Stimulated activated CD4-positive, alpha-beta T cell treated with anti-CD3 and anti-CD28 coated beads, Interleukin-12 subunit alpha, Interleukin-12 subunit beta, amount 100 ng/mL, for 4 hours (primary cell): ENCODE measurements around the gene NCMAP.
A peak's percentile ranks its signal among the peaks of the same experiment; 100 is the strongest.

Source experiments
- DNase-seq: peaks from one replicate; pipeline ENCODE4 v3.0.0-alpha.2; 2020

NCMAP gene

DNA sequence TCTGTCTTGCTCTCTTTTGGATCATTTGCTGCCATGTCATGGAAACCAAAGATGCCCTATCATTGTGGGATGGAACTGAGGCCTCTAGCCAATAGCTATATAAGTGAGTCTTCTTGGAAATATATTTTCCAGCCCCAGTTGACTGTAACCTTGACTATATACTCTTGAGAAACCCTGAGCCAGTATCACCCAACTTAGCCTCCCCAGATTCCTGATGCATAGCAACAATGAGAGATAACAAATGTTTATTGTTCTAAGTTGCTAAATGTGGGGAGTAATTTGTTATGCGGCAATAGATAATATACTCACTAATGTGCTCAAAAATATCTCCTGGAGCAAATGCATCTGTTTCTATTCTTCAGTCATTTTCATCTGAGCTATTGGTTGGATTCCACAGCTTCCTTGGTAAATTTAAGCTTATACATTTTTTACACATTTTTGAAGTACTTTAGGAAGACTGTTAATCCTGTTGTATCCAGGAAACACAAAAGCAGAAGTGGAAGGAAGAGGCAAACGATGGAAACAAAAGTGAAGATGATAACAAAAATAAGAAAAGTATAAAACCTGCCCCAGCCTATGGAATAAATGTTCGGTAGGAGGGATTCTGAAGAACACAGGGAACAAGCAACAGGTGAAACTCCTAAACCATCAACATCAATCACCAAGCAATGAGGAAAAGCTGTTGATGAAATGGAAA, 80.9 kb downstream of the NCMAP start:
- DNase-seq = no peak

DNA sequence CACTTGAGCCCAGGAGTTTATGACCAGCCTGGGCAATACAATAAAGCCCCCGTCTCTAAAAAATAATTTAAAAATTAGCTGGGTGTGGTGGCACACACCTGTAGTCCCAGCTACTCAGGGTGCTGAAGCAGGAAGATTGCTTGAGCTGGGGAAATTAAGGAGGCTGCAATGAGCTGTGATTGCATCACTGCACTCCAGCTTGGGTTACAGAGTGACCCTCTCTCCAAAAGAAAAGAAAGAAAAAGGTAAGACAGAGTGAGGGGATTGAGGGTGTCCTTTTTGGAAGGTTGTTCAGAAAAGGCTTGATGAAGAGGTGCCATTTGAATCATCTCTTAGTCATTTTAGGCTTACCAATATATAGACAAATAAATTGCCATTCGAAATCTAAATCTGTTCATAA, 83.2 kb downstream of the NCMAP start:
- no peak for DNase-seq

DNA sequence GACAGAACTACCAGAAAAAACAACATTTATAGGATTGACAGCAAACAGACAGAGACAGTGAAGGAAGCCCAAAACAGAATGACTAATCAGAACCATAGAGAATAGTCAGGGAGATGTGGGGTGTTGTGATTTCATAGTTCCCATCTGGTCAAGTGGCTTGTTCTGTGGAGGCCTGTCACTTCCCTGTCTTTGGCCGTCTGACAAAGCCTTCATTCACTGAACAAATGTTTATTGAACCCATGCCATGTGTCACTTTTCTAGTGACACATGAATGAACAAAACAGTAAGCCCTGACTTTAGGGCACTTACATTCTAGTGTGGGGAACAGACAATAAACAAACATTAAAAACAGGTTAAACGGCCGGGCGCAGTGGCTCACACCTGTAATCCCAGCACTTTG, 84.0 kb downstream of the NCMAP start:
- no peak for DNase-seq

DNA sequence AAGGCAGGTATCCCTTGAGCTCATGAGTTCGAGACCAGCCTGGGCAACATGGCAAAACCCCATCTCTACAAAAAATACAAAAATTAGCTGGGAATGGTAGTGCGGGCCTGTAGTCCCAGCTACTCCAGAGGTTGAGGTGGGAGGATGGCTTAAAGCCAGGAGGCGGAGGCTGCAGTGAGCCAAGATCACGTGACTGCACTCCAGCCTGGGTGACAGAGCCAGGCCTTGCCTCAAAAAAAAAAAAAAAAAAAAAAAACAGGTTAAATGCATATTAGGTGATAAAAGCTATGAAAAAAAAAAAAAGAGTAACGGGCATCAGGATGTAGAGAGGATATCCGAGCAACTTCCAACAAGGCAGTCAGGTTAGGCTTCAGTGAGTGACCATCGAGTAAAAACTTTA, 84.4 kb downstream of the NCMAP start:
- DNase-seq = no peak

DNA sequence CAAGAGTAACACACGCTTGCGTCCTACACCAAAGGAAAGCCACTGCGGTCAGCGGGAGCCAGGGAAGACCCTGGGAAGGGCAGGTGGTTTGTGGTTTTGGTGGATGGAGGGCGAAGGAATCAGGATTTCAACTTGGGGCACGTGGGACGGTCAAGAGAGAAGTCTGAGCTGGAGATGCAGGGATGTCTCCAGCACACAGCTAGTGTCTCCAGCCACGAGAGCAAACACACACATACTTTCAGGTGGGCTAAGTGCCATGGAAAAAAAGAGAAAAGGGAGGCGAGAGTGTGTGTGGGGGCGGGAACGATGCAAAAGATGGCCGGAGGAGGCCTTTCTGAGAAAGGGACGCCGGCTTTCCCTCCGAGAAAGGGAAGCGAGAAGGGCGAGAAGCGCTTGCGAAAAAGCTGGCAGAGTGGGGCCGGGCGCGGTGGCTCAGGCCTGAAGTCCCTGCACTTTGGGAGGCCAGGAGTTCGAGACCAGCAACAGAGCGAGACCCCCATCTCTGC, 85.8 kb downstream of the NCMAP start:
- peak; percentile 30 for DNase-seq

DNA sequence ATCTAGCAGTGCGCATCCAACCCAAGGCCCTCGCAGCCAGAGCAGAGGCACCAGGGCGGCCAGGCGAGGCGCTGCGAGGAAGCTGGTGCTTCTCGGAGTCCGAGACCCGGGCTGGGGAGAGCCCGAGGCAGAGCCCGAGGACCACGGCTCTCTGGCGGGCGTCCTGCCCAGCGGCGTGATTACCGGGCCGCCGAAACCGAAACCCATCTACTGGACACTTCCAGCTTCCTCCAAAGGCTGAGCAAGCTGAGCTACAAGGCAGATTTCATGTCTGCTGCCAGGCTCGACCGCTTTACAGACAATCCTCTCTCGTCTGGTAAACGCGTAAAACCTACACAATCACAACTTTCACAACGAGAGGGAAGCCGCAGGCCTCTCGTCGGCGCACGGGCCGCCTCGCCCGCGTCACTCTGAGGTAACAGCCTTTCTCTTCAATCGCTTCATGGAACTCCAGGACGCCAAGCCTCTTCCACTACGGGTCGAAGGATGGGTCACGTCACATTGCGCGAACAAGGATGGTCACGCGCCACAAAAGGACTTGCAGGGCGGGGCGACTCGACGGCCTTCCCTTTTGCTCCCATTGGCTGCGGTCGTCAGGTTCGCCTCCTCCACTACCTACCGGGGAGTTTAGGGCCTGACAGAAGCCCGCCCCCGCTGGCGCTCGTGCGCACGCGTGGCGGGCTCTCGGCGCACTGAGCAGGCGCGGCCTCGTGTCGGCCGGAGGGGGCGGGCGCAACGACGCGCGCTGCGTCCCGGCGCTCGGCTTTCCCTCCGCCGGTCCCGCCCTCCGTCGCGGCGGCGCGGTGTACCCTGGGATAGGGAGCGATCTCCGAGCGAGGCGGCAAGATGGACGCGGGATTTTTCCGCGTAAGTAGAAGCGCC, 86.8 kb downstream of the NCMAP start, which contains the start of gene SRRM1:
Gene SRRM1 (plus strand): TSS at position 822 of the 882 bp plus-strand sequence. CDS start 25 bp downstream, at position 847.
- peak; percentile 95 for DNase-seq

DNA sequence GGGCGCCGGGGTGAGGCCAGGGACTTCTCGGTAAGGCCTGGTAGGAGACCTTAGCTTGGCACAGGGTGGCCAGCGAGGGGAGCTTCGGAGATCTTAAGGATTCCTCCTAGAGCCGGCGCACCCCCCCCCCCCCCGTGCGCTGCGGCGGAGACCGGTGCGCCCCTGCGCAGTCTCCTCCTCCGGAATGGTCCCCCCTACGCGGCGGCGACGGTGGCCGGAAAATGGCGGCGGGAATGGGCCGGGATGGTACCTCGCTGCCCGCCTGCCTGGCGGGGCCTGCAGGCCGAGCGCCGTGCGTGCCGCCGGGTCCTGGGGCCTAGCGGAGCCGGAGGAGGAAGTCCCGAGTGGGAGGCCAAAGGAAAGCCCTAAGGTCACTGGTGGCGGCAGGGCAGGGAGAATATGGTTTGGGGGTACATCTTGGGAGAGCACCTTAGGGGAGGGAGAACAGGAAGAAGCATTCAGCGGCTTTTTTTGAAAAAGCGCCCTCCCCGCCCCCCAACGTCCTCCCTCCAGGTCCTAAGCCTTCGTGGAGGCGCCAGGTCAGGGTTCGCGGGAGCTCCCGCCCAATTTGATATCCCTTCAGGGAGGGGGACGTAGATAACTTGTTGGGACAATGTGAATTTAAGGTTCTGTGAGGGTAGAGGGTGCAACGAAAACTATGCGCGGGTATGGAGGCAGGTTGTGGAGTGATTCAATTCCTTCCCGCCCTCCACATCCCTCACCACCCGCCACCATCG, 87.6 kb downstream of the NCMAP start:
- DNase-seq = no peak

DNA sequence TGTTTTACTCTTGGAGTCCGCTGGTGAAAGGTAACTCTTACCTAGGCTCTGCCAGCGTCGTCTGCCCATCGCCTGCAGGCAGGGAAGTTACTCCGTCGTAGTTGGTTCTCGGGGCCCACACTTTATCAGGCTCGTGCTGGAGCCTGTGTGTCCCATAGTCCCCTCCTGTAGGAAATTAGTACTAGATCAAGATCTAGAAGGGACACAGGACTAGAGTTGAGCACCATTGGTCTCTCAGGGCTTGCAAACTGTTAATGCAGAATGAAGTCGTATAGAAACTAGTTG, 88.2 kb downstream of the NCMAP start:
- no peak for DNase-seq

DNA sequence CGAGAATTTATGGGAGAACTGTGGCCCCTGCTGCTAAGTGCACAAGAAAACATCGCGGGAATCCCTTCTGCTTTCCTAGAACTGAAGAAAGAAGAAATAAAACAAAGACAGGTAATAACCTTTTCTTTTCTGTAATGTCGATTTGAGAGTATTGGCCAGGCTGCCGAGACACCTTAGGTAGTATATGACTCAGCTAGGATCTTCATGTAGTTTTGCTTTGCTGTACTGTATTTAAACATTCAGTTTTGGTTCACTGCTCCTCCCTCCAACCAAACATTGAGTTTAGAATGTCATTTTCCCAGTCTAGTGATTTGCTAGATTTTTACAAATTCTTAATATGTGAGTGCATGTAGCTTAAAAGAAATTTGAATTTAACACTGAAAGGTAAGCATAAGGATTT, 93.0 kb downstream of the NCMAP start:
- DNase-seq = no peak

DNA sequence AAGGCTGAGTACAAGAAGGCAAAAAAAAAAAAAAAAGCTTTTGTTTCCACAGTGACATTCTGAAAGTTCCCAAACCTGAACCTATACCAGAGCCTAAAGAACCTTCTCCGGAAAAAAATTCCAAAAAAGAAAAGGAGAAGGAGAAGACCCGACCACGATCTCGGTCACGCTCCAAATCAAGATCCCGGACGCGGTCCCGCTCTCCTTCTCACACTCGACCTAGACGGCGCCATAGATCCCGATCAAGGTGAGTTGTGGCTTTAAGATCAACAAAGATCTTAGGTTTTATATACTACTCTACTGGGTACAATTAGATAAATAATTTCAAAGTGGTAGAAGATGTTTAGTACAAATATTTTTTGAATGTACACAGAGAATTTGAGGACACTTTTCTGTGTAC, 96.5 kb downstream of the NCMAP start:
- no peak for DNase-seq

DNA sequence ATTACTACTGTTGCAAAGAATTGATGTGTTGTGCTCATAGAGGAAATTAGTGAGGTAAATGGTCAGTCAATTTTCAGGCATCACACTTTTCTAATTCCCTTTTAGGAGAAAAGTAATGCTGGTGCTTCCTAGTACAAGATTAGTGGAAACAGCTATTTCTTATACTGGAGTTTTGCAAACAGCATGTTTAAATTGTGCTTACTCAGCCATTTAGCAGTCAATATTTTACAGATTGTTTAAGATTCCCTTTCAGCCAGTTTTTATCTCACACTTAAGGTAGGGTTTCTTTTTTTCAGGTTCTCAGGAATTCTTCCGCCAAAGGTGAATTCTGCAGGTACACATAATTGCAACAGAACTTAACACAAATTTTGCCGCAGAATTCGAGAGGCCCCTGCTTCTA, 98.1 kb downstream of the NCMAP start:
- DNase-seq = no peak

DNA sequence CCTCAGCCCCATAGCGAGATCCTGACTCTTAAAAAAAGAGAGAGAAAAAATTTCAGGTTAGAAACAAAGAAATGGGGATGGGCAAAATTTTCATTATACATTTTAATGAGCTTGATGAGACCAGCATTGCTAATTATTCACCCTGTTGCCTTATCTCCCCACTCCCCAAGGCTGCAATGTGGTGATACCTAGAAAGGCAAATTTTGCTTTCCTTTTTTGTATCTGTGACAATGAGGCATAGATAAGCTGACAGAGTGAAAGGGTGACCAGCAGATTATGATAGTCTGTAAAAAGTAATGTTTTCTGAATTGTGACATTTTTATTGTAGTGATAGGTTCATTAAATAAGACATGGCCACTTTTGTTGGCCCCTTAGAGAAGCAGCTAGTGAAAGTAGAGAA, 100.2 kb downstream of the NCMAP start:
- DNase-seq = no peak

DNA sequence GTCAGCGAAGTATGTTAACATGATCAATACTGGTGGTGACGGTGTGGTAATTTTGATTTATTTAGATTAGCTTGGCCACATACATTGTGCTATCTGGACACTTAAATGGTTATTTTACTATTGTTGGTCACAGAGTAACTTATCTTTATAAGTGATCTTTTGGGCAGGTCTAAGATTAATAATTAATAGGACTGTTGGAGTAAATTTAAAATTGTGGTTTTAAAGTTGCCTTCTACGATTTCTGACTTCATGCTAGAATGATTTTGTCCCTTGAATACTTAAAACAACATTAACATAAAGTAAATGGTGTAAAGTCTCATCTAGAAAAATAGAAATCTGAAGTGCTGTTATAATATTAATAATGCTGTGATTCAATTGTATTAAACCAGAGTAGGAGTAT, 101.9 kb downstream of the NCMAP start:
- DNase-seq = no peak
